Activated effector memory CD4-positive, alpha-beta T cell treated with anti-CD3 and anti-CD28 coated beads, Interleukin-2, amount 50 U/mL, for 16 hours (primary cell): ENCODE data around the gene SLC22A14.
"Not testable (repeated sequence)": the region's sequence is repeated elsewhere in the genome, so short reads cannot be mapped to it uniquely, and the experiment has no call there.

Experiments
- DNase-seq: peaks from one replicate; pipeline ENCODE4 v3.0.0-alpha.2; 2020

SLC22A14 gene

GRCh38 chr3:38281895-38282686 lies at the start of gene SLC22A14:
TSS of gene SLC22A14 (plus strand) at chr3:38282294. CDS start at chr3:38306027, 23,733 bp downstream.
- DNase-seq = no peak

- DNase-seq = no peak
These were observed 49.4 kb upstream of the SLC22A14 start for GRCh38 chr3:38232701-38233100.

DNA sequence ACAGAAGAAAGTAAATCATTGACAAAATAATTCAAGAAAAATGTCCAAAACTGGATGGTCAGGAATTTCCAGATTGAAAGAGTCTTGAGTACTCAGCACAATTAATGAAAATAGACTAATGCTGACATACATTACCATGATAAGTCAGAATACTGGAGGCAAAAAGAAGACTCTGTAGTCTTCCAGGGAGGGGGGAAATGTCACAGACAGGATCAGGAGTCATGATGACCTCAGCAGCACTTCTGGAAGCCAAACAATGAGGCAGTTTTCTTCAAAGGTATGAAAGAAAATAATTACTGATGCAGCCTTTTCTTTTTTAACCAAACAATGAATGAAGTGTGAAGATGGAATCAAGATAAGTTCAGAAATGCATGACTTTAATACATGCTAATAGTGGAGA lies 46.6 kb upstream of the SLC22A14 start:
- DNase-seq = no peak

- DNase-seq = no peak
These were observed 43.6 kb upstream of the SLC22A14 start for GRCh38 chr3:38238416-38239008.

DNA sequence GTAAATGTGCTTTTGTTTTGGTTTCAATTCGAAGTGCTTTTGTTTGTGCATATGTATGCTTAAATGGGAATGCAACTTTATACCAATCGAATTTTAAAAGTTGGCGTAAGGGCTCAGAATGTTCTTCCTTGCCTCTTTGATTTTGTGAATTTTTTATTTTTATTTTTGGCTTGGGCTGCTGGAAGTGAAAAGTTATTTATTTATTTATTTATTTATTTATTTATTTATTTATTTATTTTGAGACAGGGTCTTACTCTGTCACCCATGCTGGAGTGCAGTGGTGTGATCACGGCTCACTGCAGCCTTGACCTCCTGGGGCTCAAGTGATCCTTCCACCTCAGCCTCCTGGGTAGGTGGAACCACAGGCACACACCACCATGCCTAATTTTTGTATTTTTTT lies 39.3 kb upstream of the SLC22A14 start:
- not testable (repeated sequence) for DNase-seq

DNA sequence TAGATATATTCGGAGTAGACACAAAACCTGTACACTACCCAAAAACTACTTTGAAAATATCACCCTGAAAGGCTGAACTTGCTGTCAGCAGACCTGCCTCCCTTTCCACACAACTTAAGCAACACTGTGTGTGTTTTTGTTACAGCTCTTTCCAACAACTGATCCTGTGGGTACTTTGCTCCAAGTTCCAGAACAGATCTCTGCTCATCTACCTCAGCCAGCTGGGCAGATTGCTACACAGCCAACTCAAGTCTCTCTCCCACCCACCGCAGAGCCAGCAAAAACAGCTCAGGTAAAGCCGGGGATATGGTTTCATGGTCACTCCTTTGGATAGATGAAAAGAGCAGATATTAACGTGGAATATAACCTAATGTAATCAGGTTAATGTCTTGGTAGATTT lies 36.2 kb upstream of the SLC22A14 start:
- no peak for DNase-seq

DNA sequence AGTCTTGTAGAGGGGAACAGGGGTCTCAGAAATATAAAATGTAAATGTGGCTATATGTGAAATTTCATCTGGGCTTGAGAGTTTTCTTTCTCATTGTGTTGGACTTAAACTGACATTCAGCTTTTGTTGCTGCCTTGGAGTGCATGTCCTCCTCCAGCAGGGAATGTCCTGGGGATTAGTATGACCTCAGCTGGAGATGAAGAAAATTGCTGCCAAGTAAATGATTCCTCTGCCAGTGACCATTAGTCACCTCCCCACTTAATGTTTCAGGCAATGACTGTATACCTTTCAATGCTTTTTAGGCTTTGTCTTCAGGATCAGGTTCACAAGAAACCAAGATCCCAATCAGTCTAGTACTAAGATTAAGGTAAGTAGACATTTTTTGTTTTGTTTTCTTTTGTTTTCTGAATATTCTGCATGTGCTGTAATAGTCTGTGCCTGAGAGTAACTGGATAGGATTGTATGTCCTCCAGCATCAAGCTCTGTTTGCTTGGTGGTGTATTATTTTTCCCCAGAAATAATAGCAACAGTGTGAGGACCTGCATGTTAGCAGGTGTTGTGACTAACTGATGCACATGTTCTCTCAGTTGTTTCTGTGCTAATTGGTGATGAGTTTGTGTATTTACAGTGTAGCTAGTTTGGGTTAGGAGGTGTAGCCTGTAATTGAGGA lies 34.6 kb upstream of the SLC22A14 start:
- no peak for DNase-seq

DNA sequence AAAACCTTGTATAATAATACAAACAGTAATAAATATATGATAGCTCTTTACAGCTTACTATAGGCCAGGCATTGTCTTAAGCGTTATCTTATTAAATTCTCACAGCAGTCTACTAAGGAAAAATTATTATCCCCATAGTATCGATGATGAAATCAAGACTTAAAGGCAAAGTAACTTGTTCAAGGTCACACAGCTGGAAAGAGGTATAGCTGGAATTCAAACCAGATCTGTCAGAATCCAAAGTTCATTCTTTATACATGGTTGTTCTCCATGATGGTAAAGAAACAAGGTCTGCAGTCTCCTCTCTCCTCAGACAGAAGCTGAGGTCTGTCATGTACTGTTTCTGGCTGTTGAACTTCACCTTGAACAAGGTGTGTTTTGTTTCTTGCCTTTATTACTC lies 31.9 kb upstream of the SLC22A14 start:
- DNase-seq = no peak

DNA sequence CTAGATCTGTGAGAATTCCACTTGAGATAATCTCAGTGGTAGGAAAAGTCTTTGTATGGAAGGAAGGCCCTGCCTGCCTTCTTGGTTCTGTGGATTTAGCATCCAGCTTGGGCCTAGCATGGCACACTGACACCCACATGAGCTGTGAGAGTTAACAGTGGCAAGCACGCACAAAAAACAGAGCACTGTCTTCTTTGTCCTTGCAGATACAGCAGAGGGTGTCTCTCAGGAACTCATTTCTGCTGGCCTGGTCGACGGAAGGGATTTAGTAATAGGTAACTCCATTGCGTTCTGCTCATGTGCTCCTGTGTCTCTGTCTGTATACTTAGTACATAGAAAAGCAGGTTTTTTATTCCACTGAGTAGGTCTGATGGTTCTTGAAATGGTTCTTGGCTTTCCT lies 30.9 kb upstream of the SLC22A14 start:
- no peak for DNase-seq

DNA sequence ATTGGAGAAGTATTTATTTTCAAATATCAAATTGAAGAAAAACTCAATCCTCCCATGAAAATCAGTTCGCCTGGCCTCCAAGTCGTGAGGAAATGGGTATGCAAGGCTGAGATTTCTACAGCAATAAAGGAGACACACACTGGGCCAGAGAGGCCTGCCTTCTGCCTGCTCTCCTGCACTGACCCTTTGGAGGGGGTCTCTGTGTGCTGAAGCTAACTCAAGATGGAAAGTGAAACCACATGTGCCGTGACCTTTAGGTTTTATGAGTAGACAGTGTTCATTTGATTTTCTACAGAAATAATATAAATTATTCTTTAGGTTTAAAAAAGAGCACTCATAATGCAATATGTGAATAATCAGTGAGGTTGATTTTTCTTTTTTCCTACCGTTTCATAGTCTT lies 28.4 kb upstream of the SLC22A14 start:
- no peak for DNase-seq

DNA sequence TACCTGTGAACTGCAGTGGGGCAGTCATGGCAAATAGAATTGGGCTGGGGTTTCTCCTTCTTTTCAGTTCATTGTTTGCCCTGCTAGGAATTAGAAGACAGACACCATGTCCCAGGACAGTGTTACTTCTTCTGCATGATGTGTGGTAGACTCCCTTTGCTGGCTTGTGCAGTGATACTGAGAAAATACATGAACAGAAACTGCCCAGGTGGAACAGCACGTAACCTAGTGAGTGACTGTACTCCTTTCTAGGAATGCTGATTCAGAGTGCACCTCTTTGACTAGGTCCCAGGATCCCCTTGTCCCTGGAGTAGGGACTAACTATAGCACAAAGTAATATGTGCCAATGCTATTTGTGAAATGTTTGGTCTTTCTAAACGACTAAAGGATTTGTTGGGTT lies 27.2 kb upstream of the SLC22A14 start:
- no peak for DNase-seq

DNA sequence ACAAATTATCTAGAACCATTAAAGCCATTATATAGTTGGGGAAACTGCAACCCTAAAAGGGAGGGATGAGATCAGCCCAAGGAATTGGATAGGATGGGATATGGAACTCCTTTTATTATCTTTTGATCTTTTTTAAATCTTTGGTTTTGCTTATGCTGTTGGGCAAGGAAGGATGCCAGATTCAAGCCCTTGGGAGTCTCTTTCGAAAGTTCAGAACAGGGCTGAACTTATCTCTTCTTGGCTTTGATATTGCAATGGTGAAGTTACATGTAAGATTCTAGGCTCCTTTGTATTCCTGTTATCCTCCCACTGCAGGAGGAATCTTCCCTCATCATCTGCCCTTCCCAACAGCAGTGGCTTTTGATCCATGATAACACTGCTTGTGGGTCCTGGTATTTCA lies 26.5 kb upstream of the SLC22A14 start:
- no peak for DNase-seq

- no peak for DNase-seq
These were observed 24.5 kb upstream of the SLC22A14 start for GRCh38 chr3:38257583-38257982.

- DNase-seq = no peak
These were observed 21.6 kb upstream of the SLC22A14 start for GRCh38 chr3:38260474-38260873.

GRCh38 chr3:38264353-38264771 lies 17.7 kb upstream of the SLC22A14 start:
- no peak for DNase-seq

DNA sequence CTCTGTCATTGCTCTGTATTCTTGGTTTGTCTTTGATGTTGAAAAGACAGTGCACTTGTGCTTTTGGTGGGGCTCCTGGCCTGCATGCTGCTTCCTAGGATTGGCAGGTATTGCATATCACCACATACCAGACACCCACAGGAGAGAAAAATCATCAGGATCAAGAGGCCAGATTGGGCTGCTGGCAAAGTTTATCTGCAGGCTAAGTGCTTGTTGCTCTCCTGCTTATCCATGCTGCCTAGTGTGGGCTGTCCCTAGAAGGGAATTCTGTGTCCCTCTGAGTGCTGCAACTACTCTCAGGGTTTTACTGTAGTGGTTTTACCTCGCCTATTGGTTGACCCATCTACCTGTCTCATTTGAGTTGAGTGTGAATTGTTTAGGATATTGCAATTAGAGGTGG lies 17.3 kb upstream of the SLC22A14 start:
- DNase-seq = no peak

GRCh38 chr3:38265604-38266307 lies 16.3 kb upstream of the SLC22A14 start, which contains the start of gene SLC22A13:
TSS of gene SLC22A13 (plus strand) at chr3:38265812. CDS start at chr3:38265861, 49 bp downstream.
- DNase-seq = no peak

DNA sequence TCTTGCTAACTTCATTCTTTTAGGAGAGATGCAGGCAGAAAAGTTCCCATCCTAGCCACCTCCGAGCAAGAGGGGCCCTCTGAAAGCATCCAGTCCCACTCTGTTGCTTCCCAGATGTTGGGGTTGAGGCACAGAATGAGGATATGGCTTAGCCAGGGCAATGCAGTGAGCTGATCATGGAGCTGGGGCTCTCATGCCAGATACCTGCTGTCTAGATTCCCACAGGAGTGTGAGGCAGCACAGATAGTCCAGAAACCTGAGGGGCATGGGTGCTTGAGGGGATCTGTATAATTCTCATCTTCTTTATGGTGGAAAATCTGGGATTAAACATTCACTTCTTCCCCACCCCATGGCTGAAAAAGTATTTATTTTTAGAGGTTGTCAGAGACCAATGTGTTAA lies 15.3 kb upstream of the SLC22A14 start:
- DNase-seq = no peak

DNA sequence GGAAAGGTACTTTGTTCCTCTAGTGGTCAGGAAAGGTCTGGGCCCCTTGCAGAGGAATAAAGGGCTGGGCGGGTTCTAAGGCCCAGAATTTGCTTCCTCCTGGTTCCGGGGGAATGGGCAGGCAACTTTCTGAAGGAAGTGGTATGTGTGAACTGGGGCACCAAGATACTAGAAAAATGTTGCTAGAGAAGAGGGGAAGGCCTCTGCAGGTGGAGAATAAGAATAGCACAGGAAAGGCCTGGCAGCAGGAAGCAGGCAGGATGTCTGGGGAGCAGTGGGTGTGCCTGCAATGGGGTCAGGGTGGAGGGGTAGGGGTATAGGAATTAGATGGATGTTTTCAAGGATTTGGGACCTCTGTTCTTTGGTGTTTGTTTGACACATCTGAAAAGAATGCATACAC lies 14.4 kb upstream of the SLC22A14 start:
- no peak for DNase-seq

DNA sequence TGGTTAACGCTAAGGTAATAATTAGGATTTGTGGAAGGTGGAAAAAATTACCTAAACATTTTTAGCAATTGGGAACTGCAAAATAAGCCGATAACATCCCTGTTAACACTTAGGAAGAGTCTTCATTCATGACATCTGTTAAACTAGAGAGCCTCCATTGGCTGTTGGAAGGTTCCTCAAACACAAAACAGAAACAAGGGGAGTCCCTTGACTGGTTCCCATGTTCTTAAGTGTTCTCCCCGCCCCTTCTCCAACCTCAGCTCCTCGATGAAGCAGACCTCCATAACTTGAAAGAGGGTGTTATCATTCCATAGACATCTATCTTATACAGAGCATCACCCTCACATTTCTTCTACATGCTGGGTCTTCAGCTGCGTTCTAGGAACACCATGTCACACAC lies 14.0 kb upstream of the SLC22A14 start:
- DNase-seq = no peak

DNA sequence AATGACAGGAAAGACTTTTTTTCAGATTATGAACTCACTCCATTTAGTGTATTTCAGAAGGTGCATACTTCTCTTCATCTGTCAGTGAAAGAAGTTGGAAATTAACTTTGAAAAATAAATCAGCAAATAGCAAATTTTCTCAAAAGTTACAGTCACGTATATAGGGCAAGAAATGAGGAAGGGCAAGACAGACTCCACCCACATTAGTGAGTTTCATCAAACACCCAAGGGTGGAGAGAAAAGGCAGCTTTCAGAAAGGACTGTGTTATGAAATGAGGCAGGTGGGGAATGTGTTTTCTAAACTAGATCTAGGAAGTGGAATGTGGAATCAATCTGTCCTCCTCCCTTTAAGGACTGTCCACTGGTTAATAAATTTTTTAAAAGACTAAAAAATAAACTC lies 13.6 kb upstream of the SLC22A14 start:
- DNase-seq = no peak

GRCh38 chr3:38270606-38271005 lies 11.5 kb upstream of the SLC22A14 start:
- no peak for DNase-seq

DNA sequence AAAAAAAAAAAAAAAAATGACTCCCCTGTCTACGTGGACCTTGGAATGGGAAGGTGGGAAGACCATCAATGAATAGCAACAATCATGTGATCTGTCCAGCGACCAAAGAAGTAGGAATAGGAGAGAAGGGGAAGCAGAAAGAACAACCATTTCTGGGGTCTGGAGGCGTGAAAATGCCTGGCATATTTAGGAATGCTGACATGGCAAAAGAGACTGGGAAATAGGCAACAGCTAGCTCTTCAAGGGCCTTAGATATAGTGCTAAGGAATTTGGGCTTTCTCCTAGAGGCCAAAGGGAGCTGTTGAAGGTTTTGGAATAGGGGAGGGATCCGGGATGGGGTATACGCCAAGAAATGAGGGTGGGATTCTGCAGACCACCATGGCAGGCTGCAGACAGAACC lies 10.5 kb upstream of the SLC22A14 start:
- no peak for DNase-seq
